Choroid plexus epithelial cell (primary cell): ENCODE measurements around the gene DDOST.

Experiments
- DNase-seq: peaks from one replicate; pipeline ENCODE4 v3.0.0-alpha.2; 2010; ENCODE audit warnings: low read depth
- H3K4me3 ChIP-seq: 2 replicates; pipeline ENCODE4 v1.5.1; 2011; ENCODE audit warnings: low read depth, mild to moderate bottlenecking, control low read depth, low read length, moderate library complexity
- TF ChIP-seq, protein P1 (sequence below): conservative IDR thresholded peaks from 2 replicates; pipeline ENCODE4 v1.5.1; 2011; ENCODE audit warnings: low read depth, mild to moderate bottlenecking, control low read depth, inconsistent platforms, low read length, moderate library complexity

The DDOST gene

GRCh38 chr1:20705203-20705755 is 44.1 kb upstream of the DDOST start:
- no peak overlapping the region for H3K4me3 ChIP-seq
- no peak for DNase-seq
- TF ChIP-seq, protein P1, sequence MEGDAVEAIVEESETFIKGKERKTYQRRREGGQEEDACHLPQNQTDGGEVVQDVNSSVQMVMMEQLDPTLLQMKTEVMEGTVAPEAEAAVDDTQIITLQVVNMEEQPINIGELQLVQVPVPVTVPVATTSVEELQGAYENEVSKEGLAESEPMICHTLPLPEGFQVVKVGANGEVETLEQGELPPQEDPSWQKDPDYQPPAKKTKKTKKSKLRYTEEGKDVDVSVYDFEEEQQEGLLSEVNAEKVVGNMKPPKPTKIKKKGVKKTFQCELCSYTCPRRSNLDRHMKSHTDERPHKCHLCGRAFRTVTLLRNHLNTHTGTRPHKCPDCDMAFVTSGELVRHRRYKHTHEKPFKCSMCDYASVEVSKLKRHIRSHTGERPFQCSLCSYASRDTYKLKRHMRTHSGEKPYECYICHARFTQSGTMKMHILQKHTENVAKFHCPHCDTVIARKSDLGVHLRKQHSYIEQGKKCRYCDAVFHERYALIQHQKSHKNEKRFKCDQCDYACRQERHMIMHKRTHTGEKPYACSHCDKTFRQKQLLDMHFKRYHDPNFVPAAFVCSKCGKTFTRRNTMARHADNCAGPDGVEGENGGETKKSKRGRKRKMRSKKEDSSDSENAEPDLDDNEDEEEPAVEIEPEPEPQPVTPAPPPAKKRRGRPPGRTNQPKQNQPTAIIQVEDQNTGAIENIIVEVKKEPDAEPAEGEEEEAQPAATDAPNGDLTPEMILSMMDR = no peak

- TF ChIP-seq, protein P1 = no peak
- no peak overlapping the region for H3K4me3 ChIP-seq
- DNase-seq = no peak
Measured at GRCh38 chr1:20704390-20705202, 43.4 kb upstream of the DDOST start.

- no peak for DNase-seq
- no peak overlapping the region for H3K4me3 ChIP-seq
- TF ChIP-seq, protein P1 = no peak
Measured at GRCh38 chr1:20703124-20703756, 42.1 kb upstream of the DDOST start.

- TF ChIP-seq, protein P1 = peak; percentile 78
- DNase-seq = peak; percentile 57
- no peak overlapping the region for H3K4me3 ChIP-seq
Measured at GRCh38 chr1:20702416-20702815, 41.2 kb upstream of the DDOST start.

GRCh38 chr1:20701847-20702246 is 40.7 kb upstream of the DDOST start:
- no peak overlapping the region for H3K4me3 ChIP-seq
- DNase-seq = no peak
- TF ChIP-seq, protein P1 = no peak

DNA sequence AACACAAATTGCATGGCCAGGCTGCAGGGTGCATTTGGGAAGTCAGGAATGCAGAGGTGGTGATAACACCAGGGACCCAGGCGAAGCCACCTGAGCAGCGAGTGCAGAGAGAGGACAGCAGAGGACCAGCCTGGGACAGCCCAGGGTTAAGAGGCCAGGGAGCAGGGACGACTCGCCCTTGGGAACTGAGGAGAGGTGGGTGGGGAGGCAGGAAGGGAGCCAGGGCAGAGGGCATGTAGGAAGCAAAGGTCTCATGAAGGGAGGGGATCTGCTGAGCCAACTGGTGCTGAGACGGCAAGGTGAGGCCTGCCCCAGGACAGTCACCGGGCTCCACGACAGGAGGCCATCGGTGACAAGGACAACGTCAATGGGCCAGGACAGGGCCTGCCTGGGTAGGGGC is 40.3 kb upstream of the DDOST start:
- no peak overlapping the region for H3K4me3 ChIP-seq
- no peak for DNase-seq
- TF ChIP-seq, protein P1 = no peak
